Suprapubic skin (tissue), 4 donors: Measurements from ENCODE around the gene ADM5. TPM values are rescaled to one million over a fixed set of nuclear protein-coding genes. Genes with fewer than 3 reads are reported as not detected.
A peak's percentile ranks its signal among the peaks of the same experiment; 100 is the strongest.
"Not testable (repeated sequence)": the region's sequence is repeated elsewhere in the genome, so short reads cannot be mapped to it uniquely, and the experiment has no call there.

Source experiments
- DNase-seq, 2 donors: peaks; one replicate each; pipeline ENCODE4 v3.0.0-alpha.2; 2019; ENCODE audit warnings: low spot score in 2 of 2
- H3K27ac ChIP-seq: fragments of 200-600 bp; sonication (generic); one replicate; pipeline ENCODE4 v1.5.1; 2019
- H3K27me3 ChIP-seq: fragments of 200-600 bp; sonication (generic); one replicate; pipeline ENCODE4 v1.5.1; 2019
- H3K36me3 ChIP-seq: fragments of 200-600 bp; sonication (generic); one replicate; pipeline ENCODE4 v1.5.1; 2019
- H3K4me1 ChIP-seq: fragments of 200-600 bp; sonication (generic); one replicate; pipeline ENCODE4 v1.5.1; 2019
- H3K4me3 ChIP-seq: fragments of 200-600 bp; sonication (generic); one replicate; pipeline ENCODE4 v1.5.1; 2019; ENCODE audit warnings: mild to moderate bottlenecking
- H3K9me3 ChIP-seq: fragments of 200-600 bp; sonication (generic); one replicate; pipeline ENCODE4 v1.5.1; 2019
- CTCF ChIP-seq, 2 donors: fragments of 200-600 bp in 1 of 2; fragments of 450-650 bp in 1 of 2; sonication (generic) in 1 of 2; IDR thresholded peaks; one replicate each; pipeline ENCODE4 v1.5.1; 2016 to 2019; ENCODE audit warnings: antibody characterized with exemption in 2 of 2, mild to moderate bottlenecking in 1 of 2, moderate library complexity in 1 of 2
- EP300 ChIP-seq: sonication (generic); formaldehyde crosslinking; IDR thresholded peaks from one replicate; pipeline ENCODE4 v1.6.1; 2017; ENCODE audit warnings: antibody characterized with exemption
- POLR2A ChIP-seq, 2 donors: fragments of 450-650 bp; IDR thresholded peaks; one replicate each; pipeline ENCODE4 v1.6.1; 2017; ENCODE audit warnings: antibody characterized with exemption in 2 of 2, mild to moderate bottlenecking in 2 of 2, moderate library complexity in 2 of 2
- POLR2AphosphoS5 ChIP-seq, 3 donors: sonication (generic); formaldehyde crosslinking; IDR thresholded peaks; one replicate each; pipeline ENCODE4 v1.6.1; 2017; ENCODE audit warnings: antibody characterized with exemption in 3 of 3
- WGBS: methylation state at CpG from one replicate; pipeline ENCODE4 v1.1.5; 2018; 5-methylcytosine and 5-hydroxymethylcytosine counted together
- total RNA-seq, 4 donors: library from RNA; depleted of rRNA; stranded (reverse); fragments of >200 nt; gene quantifications; one replicate each; pipeline ENCODE4 v1.1.0, GENCODE V29; 2016

Gene ADM5
- total RNA-seq, 4 donors from 2014 or later = 1.8 to 7.6 (median 4.1) TPM

DNA sequence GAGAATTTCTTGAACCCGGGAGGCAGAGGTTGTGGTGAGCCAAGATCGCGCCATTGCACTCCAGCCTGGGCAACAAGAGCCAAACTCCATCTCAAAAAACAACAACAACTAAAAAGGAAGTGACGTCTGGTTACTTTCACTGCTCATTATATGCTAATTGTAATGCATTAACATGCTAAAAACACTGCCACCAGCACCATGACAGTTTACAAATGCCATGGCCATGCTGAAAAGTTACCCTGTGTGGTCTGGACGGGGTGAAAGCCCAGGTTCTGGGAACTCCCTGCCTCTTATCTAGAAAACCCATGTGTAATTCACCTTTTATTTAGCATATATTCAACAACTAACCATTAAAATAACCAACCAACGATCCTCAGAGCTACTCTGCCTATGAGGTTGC is 29.6 kb downstream of the ADM5 start:
- TF ChIP-seq EP300 (no peak), CTCF (IDR thresholded peaks at IDR 0.05) (no peak), POLR2A (IDR thresholded peaks at IDR 0.05) (no peak), POLR2AphosphoS5 (IDR thresholded peaks at IDR 0.05) (no peak)
- Histone ChIP-seq H3K4me1 (no peaks in the 10 kb centered on the region), H3K4me3 (no peak overlapping the region), H3K27ac (no peak overlapping the region), H3K36me3 (no peaks in the 10 kb centered on the region), H3K27me3 (no peaks in the 10 kb centered on the region), H3K9me3 (no peaks in the 10 kb centered on the region)
- no peak for DNase-seq
- 84% methylated on average over 6 of the region's 6 CpGs for WGBS

DNA sequence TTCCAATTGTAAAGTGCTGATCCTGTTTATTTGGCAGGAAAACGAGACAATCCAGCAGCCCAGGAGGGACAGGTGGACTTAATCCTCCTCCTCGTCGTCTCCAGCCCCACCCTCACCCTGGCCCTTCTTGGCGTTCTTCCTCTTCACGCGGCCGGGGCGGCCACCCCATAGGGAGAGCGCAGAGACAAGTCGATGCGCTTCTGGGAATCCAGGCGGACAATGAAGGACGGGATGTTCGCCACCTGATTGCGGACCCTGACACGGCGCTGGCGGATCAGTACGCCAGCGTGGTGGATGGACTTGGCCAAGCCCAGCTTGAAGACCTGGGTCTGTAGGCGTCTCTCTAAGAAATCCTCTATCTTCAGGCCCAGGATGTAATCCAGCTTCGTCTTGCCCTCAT is 30.0 kb downstream of the ADM5 start:
- not testable (repeated sequence) for H3K27me3 ChIP-seq, H3K4me3 ChIP-seq, H3K9me3 ChIP-seq, H3K36me3 ChIP-seq, H3K27ac ChIP-seq, DNase-seq, H3K4me1 ChIP-seq
- 82% methylated on average over 22 of the region's 22 CpGs for WGBS

DNA sequence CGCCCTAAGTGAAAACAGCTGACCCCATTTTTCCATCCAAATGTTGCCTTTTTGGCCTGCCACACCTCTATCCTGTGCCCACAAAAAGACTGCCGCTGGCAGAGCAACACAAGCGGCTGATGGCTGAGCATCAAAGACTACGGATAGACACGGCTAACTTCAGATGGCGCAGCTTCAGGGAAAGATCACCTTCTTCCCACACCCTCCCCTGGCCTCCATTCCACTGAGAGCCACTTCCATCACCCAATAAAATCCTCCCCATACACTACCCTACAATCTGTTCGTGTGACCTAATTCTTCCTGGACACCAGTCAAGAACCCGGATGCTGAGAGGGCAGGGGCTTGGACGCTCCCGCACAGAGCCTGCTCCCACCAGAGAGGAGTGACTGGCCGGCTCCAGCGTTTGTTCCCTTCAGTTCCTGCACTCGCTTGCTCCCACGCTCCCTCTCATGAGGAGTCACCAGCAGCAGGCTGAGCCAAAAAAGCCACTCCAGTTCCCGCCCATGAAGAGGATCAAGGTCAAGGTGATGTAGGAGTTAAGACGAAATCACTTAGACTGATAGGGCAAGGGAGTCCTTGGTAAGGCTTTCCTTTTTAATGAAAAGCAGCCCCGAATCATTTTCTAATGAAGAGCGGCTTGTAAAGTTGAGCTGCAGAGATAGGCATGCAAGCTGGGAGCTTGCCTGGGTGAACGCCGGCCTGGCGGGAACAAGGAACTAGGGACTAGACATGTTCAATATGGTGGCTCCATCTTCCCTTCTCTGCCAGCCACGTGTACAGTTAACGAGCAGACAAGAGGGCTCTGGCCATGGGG is 38.0 kb downstream of the ADM5 start:
- 69% methylated on average over 23 of the region's 23 CpGs for WGBS
- Histone ChIP-seq H3K4me1 (peaks cover 7% of the 10 kb centered on the region), H3K9me3 (no peaks in the 10 kb centered on the region), H3K27me3 (no peaks in the 10 kb centered on the region), H3K36me3 (no peaks in the 10 kb centered on the region), H3K4me3 (no peak overlapping the region), H3K27ac (peak overlapping the region; percentile 39)
- TF ChIP-seq CTCF (IDR thresholded peaks at IDR 0.05) (no peak), POLR2AphosphoS5 (IDR thresholded peaks at IDR 0.05) (no peak), POLR2A (IDR thresholded peaks at IDR 0.05) (no peak), EP300 (no peak)
- no peak for DNase-seq

GRCh38 chr19:49730166-49730565 is 40.8 kb downstream of the ADM5 start:
- Histone ChIP-seq H3K4me3 (no peak overlapping the region), H3K36me3 (no peaks in the 10 kb centered on the region), H3K27ac (no peak overlapping the region), H3K27me3 (no peaks in the 10 kb centered on the region), H3K4me1 (peaks cover 7% of the 10 kb centered on the region), H3K9me3 (no peaks in the 10 kb centered on the region)
- DNase-seq = no peak
- WGBS = 83% methylated on average over 5 of the region's 5 CpGs
- TF ChIP-seq EP300 (no peak), POLR2AphosphoS5 (IDR thresholded peaks at IDR 0.05) (no peak), CTCF (IDR thresholded peaks at IDR 0.05) (no peak), POLR2A (IDR thresholded peaks at IDR 0.05) (no peak)

GRCh38 chr19:49738268-49738667 is 48.9 kb downstream of the ADM5 start:
- Histone ChIP-seq H3K36me3 (no peaks in the 10 kb centered on the region), H3K4me3 (no peak overlapping the region), H3K4me1 (peaks cover 3% of the 10 kb centered on the region), H3K27ac (no peak overlapping the region), H3K27me3 (no peaks in the 10 kb centered on the region), H3K9me3 (no peaks in the 10 kb centered on the region)
- no peak for DNase-seq
- 63% methylated on average over 4 of the region's 4 CpGs for WGBS
- no peak for TF ChIP-seq POLR2A (IDR thresholded peaks at IDR 0.05)
- TF ChIP-seq POLR2AphosphoS5 (IDR thresholded peaks at IDR 0.05) = no peak
- no peak for TF ChIP-seq EP300
- no peak for TF ChIP-seq CTCF (IDR thresholded peaks at IDR 0.05)
